G401.6 (cell line): Measurements from ENCODE around the gene ACTA1.
"Not testable (repeated sequence)": the region's sequence is repeated elsewhere in the genome, so short reads cannot be mapped to it uniquely, and the experiment has no call there.

ENCODE experiments used
- FAIRE-seq: peaks from 2 replicates; lab custom pipeline; 2012; peaks lifted over from hg19 to GRCh38; lab: Jason Lieb, UNC

The ACTA1 gene

GRCh38 chr1:229409616-229410369, 24.1 kb downstream of the ACTA1 start:
- FAIRE-seq: no peak

GRCh38 chr1:229408458-229409037, 25.3 kb downstream of the ACTA1 start:
- no peak for FAIRE-seq

- FAIRE-seq: no peak
These were observed 26.5 kb downstream of the ACTA1 start for GRCh38 chr1:229407206-229408026.

- FAIRE-seq: no peak
These were observed 27.1 kb downstream of the ACTA1 start for GRCh38 chr1:229406798-229407197.

- no peak for FAIRE-seq
These were observed 30.3 kb downstream of the ACTA1 start for GRCh38 chr1:229403573-229403972.

- FAIRE-seq: no peak
These were observed 30.9 kb downstream of the ACTA1 start for GRCh38 chr1:229402993-229403392.

- FAIRE-seq: not testable (repeated sequence)
These were observed 31.6 kb downstream of the ACTA1 start for GRCh38 chr1:229402329-229402728.

GRCh38 chr1:229397762-229398161, 36.1 kb downstream of the ACTA1 start:
- FAIRE-seq: no peak

GRCh38 chr1:229396585-229397206, 37.2 kb downstream of the ACTA1 start:
- FAIRE-seq: no peak

- not testable (repeated sequence) for FAIRE-seq
These were observed 39.4 kb downstream of the ACTA1 start for GRCh38 chr1:229394517-229394916.

GRCh38 chr1:229392936-229393335, 41.0 kb downstream of the ACTA1 start:
- FAIRE-seq: no peak

GRCh38 chr1:229390130-229390529, 43.8 kb downstream of the ACTA1 start:
- no peak for FAIRE-seq

GRCh38 chr1:229388897-229389580, 44.9 kb downstream of the ACTA1 start:
- no peak for FAIRE-seq

GRCh38 chr1:229385853-229386456, 47.9 kb downstream of the ACTA1 start:
- no peak for FAIRE-seq

- FAIRE-seq: no peak
These were observed 49.1 kb downstream of the ACTA1 start for GRCh38 chr1:229384822-229385221.

- no peak for FAIRE-seq
These were observed 49.9 kb downstream of the ACTA1 start for GRCh38 chr1:229383961-229384360.

GRCh38 chr1:229383188-229383587, 50.7 kb downstream of the ACTA1 start:
- no peak for FAIRE-seq
